ENCODE results near the gene CBLN4. TPM values are rescaled to one million over a fixed set of nuclear protein-coding genes. Genes with fewer than 3 reads are reported as not detected.

Gene CBLN4
- total and polyA plus RNA-seq, 2 of the 4 experiments (the other 2 are of a cell fraction), result not detected

DNA sequence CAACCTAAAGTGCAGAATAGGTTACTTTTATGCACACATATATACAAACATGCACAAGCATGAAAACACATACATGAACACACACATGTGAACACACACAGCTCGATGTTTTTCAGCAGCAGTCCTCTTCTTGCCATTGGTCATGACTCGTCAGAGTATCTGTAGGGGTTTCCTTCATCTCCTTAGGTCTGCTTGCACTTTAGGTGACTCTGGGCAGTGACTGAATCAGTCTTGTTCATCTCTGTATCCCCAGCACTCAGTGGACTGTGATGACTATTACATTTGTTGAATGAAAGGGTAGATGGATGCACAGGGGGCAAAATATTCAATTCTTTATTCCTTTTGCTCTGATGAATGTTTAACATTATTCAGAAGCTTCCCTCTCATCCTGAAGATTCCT lies 26.8 kb downstream of the CBLN4 start:
- Histone ChIP-seq H2BK120ac (ENCODE audit: low read depth, low read length) (no peak overlapping the region), H3K4ac (ENCODE audit: low read depth, low read length) (no peak overlapping the region), H3K18ac (ENCODE audit: low read depth, low read length) (no peak overlapping the region), H3K23ac (ENCODE audit: low read depth, low read length) (no peak overlapping the region), H2BK20ac (ENCODE audit: low read depth, low read length) (no peak overlapping the region), H3K9me1 (ENCODE audit: insufficient read depth, low read length) (no peaks in the 10 kb centered on the region), H3K27me3 (ENCODE audit: control insufficient read depth, insufficient read depth, low read length) (no peaks in the 10 kb centered on the region), H3K14ac (replicated peaks; ENCODE audit: low read depth, low read length) (no peak overlapping the region), H3K4me3 (ENCODE audit: insufficient read depth, low read depth, low read length) (no peak overlapping the region), H3K9ac (ENCODE audit: low read depth, low read length) (no peak overlapping the region), H4K5ac (ENCODE audit: low read depth, low read length) (no peak overlapping the region), H3K27ac (ENCODE audit: insufficient read depth, low read length) (no peak overlapping the region), H3K9me3 (ENCODE audit: control insufficient read depth, insufficient read depth, low read length) (peaks cover 22% of the 10 kb centered on the region), H3K56ac (ENCODE audit: extremely low read depth, insufficient read depth, low read length) (no peak overlapping the region), H2AFZ (replicated peaks; ENCODE audit: low read length, poor library complexity) (no peak overlapping the region), H2AK5ac (ENCODE audit: low read depth, low read length) (no peak overlapping the region), H2BK5ac (ENCODE audit: low read depth, low read length, poor library complexity, severe bottlenecking) (no peak overlapping the region), H2BK15ac (ENCODE audit: low read depth, low read length) (no peak overlapping the region), H4K91ac (ENCODE audit: insufficient read depth, low read depth, low read length) (no peak overlapping the region), H4K20me1 (ENCODE audit: insufficient read depth, low read length) (no peaks in the 10 kb centered on the region), H2AK9ac (replicated peaks; ENCODE audit: low read depth, low read length, poor library complexity) (no peak overlapping the region), H3K4me2 (ENCODE audit: low read depth, low read length) (no peak overlapping the region), H3K36me3 (ENCODE audit: control insufficient read depth, insufficient read depth, low read length) (no peaks in the 10 kb centered on the region), H3K4me1 (ENCODE audit: control insufficient read depth, insufficient read depth, low read length) (no peaks in the 10 kb centered on the region), H3K79me1 (ENCODE audit: low read depth in 1 of 2, low read length in 2 of 2) (no peaks in the 10 kb centered on the region), H4K8ac (ENCODE audit: low read depth in 2 of 2, low read length in 2 of 2) (no peak overlapping the region)
- dilution Hi-C loops (cut with HindIII; ENCODE audit: low sequenced_read_pairs, unreplicated experiment), result no loop called here
- no TSS peak for BruUV-seq (replicated peaks)
- DNase-seq, result no peak
- POLR2A ChIA-PET (ENCODE audit: unreplicated experiment), result no interaction called here
- TF ChIP-seq MAFK (IDR thresholded peaks at IDR 0.05; ENCODE audit: low read depth, low read length) (no peak), NFE2L2 (IDR thresholded peaks at IDR 0.05; ENCODE audit: low read depth, low read length) (no peak), POLR2A (IDR thresholded peaks at IDR 0.05; ENCODE audit: low read depth, low read length) (no peak), MAZ (IDR thresholded peaks at IDR 0.05; ENCODE audit: borderline replicate concordance, low read depth, low read length) (no peak), BHLHE40 (IDR thresholded peaks at IDR 0.05; ENCODE audit: low read depth, low read length) (no peak)
- TF ChIP-seq, protein P1, sequence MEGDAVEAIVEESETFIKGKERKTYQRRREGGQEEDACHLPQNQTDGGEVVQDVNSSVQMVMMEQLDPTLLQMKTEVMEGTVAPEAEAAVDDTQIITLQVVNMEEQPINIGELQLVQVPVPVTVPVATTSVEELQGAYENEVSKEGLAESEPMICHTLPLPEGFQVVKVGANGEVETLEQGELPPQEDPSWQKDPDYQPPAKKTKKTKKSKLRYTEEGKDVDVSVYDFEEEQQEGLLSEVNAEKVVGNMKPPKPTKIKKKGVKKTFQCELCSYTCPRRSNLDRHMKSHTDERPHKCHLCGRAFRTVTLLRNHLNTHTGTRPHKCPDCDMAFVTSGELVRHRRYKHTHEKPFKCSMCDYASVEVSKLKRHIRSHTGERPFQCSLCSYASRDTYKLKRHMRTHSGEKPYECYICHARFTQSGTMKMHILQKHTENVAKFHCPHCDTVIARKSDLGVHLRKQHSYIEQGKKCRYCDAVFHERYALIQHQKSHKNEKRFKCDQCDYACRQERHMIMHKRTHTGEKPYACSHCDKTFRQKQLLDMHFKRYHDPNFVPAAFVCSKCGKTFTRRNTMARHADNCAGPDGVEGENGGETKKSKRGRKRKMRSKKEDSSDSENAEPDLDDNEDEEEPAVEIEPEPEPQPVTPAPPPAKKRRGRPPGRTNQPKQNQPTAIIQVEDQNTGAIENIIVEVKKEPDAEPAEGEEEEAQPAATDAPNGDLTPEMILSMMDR (conservative IDR thresholded peaks at IDR 0.05; ENCODE audit: low read depth, low read length), result no peak
- TF ChIP-seq, protein P2, sequence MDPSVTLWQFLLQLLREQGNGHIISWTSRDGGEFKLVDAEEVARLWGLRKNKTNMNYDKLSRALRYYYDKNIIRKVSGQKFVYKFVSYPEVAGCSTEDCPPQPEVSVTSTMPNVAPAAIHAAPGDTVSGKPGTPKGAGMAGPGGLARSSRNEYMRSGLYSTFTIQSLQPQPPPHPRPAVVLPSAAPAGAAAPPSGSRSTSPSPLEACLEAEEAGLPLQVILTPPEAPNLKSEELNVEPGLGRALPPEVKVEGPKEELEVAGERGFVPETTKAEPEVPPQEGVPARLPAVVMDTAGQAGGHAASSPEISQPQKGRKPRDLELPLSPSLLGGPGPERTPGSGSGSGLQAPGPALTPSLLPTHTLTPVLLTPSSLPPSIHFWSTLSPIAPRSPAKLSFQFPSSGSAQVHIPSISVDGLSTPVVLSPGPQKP (IDR thresholded peaks at IDR 0.05; ENCODE audit: borderline replicate concordance, low read depth, low read length), result no peak
- 0% methylated on average over 1 of the region's 2 CpGs; no CpG with 5 or more reads in 1 of the 2 experiments for WGBS, 2 experiments (ENCODE audit: extremely low coverage in 2 of 2, insufficient read length in 1 of 2)
- ATAC-seq (ENCODE audit: low read depth), result no peak
- in situ Hi-C loops (cut with MboI; ENCODE audit: low sequenced_read_pairs), result no loop called here
- CTCF ChIA-PET, result no interaction called here
- intact Hi-C loops (cut with micrococcal nuclease), result no loop called here

Data from IMR-90 (cell line).